Hematopoietic multipotent progenitor cell treated with erythropoietin and hydrocortisone succinate and interleukin-3 and kit ligand, for 15 days (in vitro differentiated cells): ENCODE measurements around the gene ACAP3.

Source experiments
- DNase-seq: peaks from one replicate; pipeline ENCODE4 v3.0.0-alpha.2; 2015; ENCODE audit warnings: low spot score

Gene ACAP3

DNA sequence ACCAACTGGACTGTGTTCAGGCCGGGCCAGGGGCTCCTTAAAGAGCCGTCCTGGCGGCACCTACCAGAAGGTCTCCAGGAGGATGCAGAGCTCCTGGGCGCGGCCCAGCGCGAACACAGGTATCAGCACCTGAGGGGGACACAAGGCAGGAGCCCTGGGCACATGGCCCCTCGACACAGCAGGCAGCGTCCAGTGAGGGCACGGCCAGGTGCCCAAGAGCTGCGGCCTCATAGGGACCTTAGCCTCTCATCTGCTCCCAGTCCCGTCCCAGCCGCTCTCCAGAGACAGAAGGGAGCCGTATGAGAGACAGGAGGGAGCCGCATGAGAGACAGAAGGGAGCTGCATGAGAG, 6.5 kb upstream of the ACAP3 start:
- DNase-seq, result no peak

DNA sequence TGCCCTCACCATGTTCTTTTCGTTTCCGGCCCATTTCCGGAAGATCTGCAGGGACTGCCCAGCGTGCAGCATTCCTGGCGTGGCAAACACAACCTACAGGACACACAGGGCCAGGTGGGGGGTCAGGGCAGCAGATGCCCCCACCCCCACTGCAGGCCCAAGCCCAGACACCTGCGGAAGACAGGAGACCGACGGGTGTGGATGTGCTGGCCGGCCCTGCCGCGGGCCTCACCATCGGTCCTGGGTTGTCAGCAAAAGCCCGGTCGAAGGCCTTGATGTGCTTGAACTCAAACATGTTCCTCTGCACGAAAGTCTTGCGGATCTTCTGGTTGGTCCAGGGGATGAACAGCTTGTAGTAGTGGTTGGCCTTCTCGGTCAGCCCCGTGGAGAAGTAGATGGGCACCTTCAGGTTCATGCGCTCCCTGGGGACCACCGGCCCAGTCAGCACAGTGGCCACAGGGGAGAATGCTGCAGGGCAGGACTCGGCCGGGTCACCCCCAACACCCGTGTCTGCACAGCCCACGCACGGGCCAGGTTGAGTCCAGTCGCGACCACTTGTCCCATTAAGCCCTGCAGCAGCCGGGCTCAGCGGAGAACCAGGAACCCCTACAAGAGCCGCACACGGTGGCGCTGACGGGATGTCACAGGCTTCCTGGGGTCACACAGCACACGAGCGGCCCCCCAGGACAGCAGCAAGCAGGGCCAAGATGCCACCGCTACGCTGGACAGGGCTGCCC, 5.9 kb upstream of the ACAP3 start:
- DNase-seq, result no peak

DNA sequence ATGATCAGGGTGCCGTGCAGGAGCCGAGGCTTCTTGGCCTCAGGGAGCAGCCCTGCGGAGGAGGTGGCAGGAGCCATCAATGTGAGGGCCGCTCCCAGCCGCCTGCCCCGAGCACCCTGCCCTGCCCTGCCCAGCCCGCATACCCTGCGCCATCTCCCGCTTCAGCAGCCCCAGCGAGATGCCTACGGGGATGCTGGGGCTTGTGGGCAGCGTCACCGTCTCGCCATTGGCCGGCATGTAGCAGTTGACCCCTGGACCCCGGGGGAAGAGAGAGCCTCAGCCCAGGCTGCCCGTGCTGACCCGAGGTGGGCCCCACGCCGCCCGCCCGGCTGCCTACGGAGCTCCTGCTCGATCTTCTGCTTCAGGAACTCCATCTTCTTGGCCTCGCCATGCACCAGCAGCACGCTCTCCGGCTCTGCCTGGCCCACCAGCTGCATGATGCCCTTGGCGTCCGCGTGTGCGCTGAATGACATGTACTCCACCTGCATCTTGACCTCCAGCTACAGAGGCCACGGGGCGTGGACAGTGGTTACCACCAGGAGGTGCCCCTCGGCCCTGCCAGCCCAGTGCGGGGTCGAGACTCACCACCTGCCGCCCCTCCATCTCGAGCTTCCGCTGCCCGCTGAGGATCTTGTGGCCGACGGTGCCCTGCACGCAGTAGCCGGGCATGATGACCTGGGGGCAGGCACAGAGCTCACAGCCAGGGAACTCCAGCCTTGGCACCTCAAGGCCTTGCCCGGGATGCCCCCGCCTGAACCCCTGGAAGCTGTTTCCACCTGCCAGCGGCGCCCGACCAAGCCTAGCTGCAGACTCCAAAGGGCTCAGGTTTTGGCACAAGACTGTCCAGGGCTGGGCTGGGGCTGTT, 5.0 kb upstream of the ACAP3 start:
- DNase-seq, result no peak

DNA sequence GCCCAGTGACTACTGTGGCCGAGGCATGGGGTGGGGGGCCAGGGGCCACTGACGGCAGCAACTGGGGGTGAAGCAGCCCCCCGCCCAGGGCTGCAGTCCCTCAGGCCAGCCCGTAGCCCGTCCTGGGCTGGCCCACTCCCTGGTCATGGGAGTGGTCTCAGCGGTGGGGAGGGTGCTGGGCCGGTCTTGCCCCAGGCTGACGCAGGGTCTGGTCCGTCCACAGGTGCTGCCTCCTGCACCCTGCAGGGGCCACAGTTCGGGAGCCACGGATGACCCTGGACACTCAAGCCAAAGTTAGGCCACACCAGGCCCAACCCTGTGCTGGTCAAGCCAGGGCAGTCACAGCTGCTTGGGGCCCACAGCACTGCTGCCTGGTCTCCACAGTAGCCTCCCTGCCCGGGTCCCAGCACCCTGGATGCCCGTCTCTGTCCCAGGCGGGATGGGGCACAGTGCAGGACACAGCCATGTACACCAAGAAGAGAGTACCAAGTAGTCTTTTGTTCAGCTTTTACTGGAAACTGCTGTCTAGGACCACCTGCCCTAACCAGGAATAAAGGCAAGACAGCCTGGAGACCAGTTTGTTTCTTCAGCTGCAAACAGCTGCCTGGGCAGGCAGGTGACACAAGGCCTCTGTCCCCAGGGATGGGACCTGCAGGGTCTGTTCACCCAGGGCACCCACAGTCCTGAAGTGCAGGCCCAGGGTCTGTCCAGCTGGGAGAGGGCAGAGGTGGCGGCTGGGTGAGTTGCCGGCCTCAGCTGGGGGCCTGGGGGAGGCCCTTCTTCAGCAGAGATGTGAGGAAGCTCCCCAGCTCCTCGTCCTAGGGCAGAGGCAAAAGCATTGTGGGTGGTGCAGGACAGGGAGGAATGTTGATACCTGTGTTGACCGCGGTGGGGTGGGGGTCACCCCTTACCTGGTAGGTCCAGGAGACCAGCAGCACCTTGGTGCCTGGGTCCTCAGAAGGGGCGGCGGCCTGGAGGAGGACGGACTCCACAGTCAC, 3.7 kb upstream of the ACAP3 start:
- no peak for DNase-seq

DNA sequence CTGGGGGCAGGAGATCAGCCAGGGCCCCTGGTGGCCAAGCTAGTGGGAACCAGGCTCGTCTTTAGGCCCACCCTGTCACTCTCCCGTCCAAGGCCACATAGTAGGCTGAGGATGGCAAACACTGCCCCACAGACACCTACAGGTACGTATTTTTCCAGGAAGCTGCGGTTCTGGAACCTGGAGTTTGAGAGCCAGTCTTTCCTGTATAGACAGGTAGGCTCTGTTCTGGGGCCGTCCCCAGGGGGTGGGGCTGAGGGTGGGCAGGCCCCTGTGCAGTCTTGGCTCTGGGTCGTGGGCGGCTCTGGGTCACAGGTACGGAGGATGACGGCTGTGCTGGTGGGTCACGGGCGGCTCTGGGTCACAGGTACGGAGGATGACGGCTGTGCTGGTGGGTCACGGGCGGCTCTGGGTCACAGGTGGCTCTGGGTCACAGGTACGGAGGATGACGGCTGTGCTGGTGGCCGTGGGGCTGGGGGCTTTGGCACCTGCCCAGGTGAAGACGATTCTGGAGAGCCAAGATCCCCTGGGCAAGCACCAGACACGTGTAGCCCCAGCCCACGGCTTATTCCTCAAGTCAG, 2.8 kb upstream of the ACAP3 start:
- no peak for DNase-seq

GRCh38 chr1:1310109-1310385, 2.3 kb upstream of the ACAP3 start:
- no peak for DNase-seq

GRCh38 chr1:1309251-1310108, 1.8 kb upstream of the ACAP3 start:
- DNase-seq, result no peak

DNA sequence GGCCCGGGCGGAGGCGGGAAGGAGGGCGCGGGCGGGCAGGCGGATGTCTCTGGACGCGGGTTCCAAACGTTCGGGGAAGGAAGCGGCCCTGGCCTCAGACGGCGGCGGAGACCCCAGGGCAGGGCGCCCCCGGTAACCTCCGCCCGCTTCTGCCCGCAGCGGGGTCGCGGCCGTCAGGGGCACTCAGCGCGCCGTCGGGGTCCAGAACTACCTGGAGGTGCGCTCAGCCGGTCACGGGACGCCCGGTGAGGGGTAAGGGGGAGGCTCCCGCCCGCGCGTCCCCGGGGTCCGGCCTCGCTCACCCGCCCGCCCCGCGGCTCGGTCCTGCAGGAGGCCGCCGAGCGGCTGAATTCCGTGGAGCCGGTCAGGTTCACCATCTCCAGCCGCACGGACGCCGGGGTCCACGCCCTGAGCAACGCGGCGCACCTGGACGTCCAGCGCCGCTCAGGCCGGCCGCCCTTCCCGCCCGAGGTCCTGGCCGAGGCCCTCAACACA, 1.1 kb upstream of the ACAP3 start:
- DNase-seq, result no peak

DNA sequence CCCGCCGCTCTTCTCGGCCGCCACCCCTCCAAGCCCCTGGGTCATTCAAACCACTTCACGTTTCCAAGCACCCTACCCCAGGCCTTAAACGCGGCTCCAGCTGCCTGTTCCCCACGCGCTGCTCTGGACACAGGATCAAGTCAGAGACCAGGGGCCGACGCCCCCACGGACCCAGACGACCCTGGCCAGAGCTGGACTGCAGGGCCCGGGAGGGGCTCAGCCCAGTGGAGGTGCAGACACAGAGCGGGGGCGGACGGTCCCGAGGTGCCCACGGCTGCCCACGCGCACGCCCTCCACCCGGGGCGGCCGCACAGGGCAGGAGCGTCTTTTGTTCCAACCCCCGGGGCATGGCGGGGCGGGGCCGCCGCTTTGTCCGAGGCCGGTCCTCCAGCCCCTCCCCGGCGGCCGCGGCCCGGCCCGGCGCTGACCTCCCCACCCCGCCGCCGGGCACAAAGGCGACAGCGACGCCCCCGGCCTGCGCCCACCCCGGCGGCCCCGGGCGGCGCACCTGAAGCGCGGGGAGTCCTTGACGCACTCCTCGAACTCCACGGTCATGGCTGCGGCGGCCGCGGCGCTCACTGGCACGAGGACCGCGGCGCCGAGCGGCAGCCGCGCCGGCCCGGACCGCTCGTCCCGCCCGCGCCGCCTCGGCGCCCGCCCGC, 338 bp downstream of the ACAP3 start:
- no peak for DNase-seq

DNA sequence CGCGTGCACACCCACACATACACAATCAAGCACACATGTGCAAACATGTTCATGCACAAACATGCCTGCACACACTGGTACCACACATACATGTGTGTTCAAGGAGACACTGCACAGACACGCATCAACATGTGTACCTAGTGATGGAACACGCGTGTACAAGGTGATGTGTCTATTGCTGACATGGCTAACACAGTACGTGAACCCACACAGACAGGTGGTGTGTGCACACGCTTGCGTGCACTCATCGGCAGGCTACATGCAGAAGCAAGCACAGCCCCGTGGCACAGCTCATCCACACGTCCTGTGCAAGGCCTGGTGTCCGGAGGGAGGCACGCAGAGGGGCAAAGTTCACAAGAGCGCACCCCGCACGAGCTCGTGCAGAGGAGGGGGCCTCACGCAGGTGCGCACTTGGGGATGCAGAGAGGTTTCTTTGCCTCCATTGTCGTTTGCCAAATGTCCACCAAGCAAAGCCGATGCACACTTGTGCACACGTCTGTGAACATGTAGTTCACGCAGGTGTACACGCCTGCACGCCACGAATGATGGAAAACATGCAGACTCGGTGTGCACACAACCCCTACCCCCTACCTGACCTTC, 969 bp downstream of the ACAP3 start:
- DNase-seq, result no peak

DNA sequence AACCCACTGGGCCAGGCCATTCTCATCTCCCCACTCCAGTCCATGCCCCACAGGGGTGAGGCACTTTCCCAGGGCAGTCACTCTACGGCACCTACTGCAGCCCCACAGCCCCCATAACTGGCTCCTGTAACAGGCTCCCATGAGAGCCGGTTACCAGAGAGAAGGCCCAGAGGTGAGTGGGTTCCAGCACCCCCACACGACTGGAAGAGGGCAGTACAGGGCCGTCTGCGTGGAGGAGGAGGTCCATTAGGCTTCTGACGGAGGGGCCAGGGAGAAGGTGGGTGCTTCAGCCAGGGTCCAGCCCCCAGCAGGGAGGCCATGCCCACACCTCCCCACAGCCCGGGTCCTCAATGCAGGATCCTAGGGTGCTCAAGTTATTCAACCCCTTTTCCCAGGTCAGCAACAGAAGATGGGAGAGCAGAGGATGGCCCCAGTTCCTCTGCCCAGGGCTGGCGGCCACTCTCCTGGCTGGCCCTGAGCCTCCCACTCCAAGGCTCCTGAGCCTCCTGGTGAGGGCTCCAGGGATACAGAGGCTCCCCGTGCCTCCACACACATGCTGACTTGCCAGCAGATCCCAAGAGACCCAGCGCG, 1.6 kb downstream of the ACAP3 start:
- DNase-seq, result no peak

- peak; percentile 70 for DNase-seq
Observed at GRCh38 chr1:1305300-1306069, 2.2 kb downstream of the ACAP3 start.

DNA sequence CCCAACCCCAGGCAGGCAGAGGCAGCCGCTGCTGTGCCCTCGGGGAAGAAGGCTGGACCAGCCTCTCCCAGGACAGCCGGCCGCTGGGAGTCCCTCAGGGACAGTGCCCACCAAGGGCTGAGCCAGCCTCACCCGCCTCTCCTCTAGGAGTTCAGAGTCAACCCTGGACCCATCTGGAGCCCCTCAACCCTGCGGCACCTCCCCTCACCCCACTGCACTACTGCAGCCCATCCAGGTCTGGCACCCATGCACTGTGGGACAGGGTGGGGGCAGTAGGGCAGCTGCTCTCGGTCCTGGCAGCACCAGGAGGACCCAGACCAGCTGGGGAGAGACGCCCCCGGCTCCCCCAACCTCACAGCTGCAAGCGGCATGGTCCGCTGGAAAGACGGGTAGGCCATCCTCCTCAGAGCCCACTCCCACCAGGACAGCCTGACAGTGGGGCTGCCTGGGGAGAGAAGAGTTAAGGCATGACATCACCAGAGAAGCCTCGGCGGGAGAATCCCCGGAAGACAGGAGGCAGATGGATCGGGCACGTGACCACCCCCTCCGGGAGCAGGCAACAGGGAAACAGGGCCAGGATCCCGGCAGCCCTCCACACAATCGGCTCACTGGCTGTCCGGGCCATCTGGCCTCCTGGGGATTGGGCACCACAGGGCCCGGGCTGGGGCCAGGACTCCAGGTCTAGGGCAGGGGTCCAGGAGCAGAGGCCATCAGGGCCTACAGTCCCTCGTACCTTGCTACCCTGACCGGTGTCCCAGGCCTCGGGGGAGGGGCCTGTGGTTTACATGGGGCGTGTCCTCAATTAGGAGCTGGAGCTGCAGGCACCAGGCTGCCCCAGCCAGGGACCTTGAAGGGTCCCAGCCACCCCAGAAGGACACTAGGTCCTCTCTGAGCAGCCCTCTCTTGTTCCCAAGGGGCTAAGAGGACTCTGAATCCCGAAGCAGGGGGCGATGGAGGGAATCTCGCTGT, 3.1 kb downstream of the ACAP3 start:
- DNase-seq, result no peak

GRCh38 chr1:1303736-1304135, 4.0 kb downstream of the ACAP3 start:
- no peak for DNase-seq

DNA sequence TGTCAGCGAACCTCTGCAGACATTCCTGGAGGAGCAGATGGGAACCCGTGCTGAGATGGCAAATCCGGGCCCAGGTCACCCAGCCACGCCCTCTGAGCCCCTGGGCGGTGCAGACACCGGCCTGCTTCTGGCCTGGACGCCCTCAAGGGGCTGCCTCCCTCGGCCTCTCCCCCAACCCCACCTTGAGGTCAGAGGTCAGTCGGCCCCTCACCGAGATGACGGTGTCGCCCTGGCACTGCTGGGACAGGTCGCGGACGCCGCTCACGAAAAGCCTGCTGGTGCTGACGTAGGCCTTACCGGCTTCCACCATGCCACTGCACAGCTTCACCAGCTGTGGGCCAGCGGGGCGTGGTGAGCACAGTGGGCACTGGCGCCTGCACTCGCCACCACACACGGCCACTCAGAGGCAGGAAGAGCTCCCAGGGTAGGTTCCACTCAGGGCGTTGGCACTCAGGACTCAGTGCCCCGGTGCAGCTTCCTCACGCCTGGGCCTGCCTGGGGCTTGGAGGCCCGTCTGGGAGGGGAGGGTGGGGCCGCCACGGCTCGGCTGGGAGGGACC, 4.7 kb downstream of the ACAP3 start:
- DNase-seq, result no peak

GRCh38 chr1:1302006-1302430, 5.7 kb downstream of the ACAP3 start:
- DNase-seq, result no peak

GRCh38 chr1:1300352-1300739, 7.4 kb downstream of the ACAP3 start:
- DNase-seq, result no peak
